Ammon's horn (tissue), 1 donor: ENCODE data around the gene ERBB4.

Experiments
- DNase-seq: peaks from one replicate; pipeline ENCODE4 v3.0.0-alpha.2; 2016; ENCODE audit warnings: low spot score

ERBB4 gene

GRCh38 chr2:212538305-212539071 is at the start of gene ERBB4:
TSS of gene ERBB4 (minus strand) at chr2:212538802. CDS start at chr2:212538530, 272 bp downstream.
- DNase-seq = peak; percentile 20

- no peak for DNase-seq
Measured at GRCh38 chr2:212580117-212580516, 41.5 kb upstream of the ERBB4 start.

- no peak for DNase-seq
Measured at GRCh38 chr2:212556296-212556695, 17.7 kb upstream of the ERBB4 start.

GRCh38 chr2:212554233-212554632 is 15.6 kb upstream of the ERBB4 start:
- DNase-seq = no peak

- peak; percentile 32 for DNase-seq
Measured at GRCh38 chr2:212549941-212550340, 11.3 kb upstream of the ERBB4 start.

GRCh38 chr2:212549463-212549862 is 10.9 kb upstream of the ERBB4 start:
- DNase-seq = peak; percentile 77

- DNase-seq = peak; percentile 50
Measured at GRCh38 chr2:212548455-212548819, 9.8 kb upstream of the ERBB4 start.

- no peak for DNase-seq
Measured at GRCh38 chr2:212547716-212548454, 9.3 kb upstream of the ERBB4 start.

- no peak for DNase-seq
Measured at GRCh38 chr2:212546669-212547068, 8.1 kb upstream of the ERBB4 start.

- DNase-seq = no peak
Measured at GRCh38 chr2:212540341-212540740, 1.7 kb upstream of the ERBB4 start.

GRCh38 chr2:212539072-212539880 is 674 bp upstream of the ERBB4 start:
- peak; percentile 76 for DNase-seq

- peak; percentile 28 for DNase-seq
Measured at GRCh38 chr2:212537726-212538304, 787 bp downstream of the ERBB4 start.

GRCh38 chr2:212536817-212537725 is 1.5 kb downstream of the ERBB4 start:
- DNase-seq = peak; percentile 45

GRCh38 chr2:212535996-212536816 is 2.4 kb downstream of the ERBB4 start:
- peak; percentile 64 for DNase-seq

GRCh38 chr2:212534336-212534735 is 4.3 kb downstream of the ERBB4 start:
- DNase-seq = no peak

GRCh38 chr2:212532585-212532984 is 6.0 kb downstream of the ERBB4 start:
- no peak for DNase-seq

GRCh38 chr2:212532087-212532486 is 6.5 kb downstream of the ERBB4 start:
- no peak for DNase-seq

GRCh38 chr2:212531499-212531898 is 7.1 kb downstream of the ERBB4 start:
- DNase-seq = no peak

- DNase-seq = no peak
Measured at GRCh38 chr2:212530991-212531390, 7.6 kb downstream of the ERBB4 start.

GRCh38 chr2:212530373-212530772 is 8.2 kb downstream of the ERBB4 start:
- no peak for DNase-seq
